Endothelial cell of umbilical vein (primary cell): ENCODE data around the gene MAP3K21. TPM values are rescaled to one million over a fixed set of nuclear protein-coding genes. Genes with fewer than 3 reads are reported as not detected.

ENCODE experiments used
- BruUV-seq: library from RNA; stranded (reverse); fragments of 400-500 nt; replicated peaks from 2 replicates; lab custom pipeline; 2021; lab: Mats Ljungman, UMichigan
- CTCF ChIA-PET: fragments of 300-600, 350-600 bp; sonication (Branson Sonifier 250); formaldehyde crosslinking; loops from one replicate; lab custom pipeline; 2021; ENCODE audit warnings: antibody characterized with exemption, inconsistent platforms; lab: Charles Lee
- POLR2A ChIA-PET: fragments of 300-600, 350-600 bp; sonication (Branson Sonifier 250); formaldehyde crosslinking; loops from one replicate; lab custom pipeline; 2021; ENCODE audit warnings: antibody characterized with exemption, inconsistent platforms; lab: Charles Lee
- DNase-seq: peaks from one replicate; pipeline ENCODE4 v3.0.0-alpha.2; 2011; ENCODE audit warnings: low read depth, low spot score
- FAIRE-seq: peaks from 2 replicates; lab custom pipeline; 2011; peaks lifted over from hg19 to GRCh38; lab: Jason Lieb, UNC
- H2AFZ ChIP-seq: 2 replicates; pipeline ENCODE4 v1.6.0; 2012; ENCODE audit warnings: low read depth, low read length, control low read depth, inconsistent platforms
- H3K27ac ChIP-seq: 2 replicates; pipeline ENCODE4 v1.5.1; 2011; ENCODE audit warnings: low read depth, mild to moderate bottlenecking, control low read depth, low read length, moderate library complexity; ENCODE audit not compliant: insufficient read depth
- H3K27me3 ChIP-seq, 2 experiments: 2 replicates each; pipeline versions ENCODE4 v1.6.0 to v1.6.1; 2011; ENCODE audit warnings: low read length in 2 of 2, mixed read lengths in 1 of 2; ENCODE audit not compliant: control insufficient read depth in 2 of 2, insufficient read depth in 2 of 2
- H3K36me3 ChIP-seq, 2 experiments: 2 replicates in 1 of 2; 3 replicates in 1 of 2; pipeline ENCODE4 v1.5.1; 2011; ENCODE audit warnings: low read length in 2 of 2, mild to moderate bottlenecking in 1 of 2, moderate library complexity in 1 of 2; ENCODE audit not compliant: control insufficient read depth in 2 of 2, insufficient read depth in 2 of 2; ENCODE audit errors: extremely low read depth in 1 of 2
- H3K4me1 ChIP-seq: 3 replicates; pipeline ENCODE4 v1.5.1; 2011; ENCODE audit warnings: mild to moderate bottlenecking, low read length; ENCODE audit not compliant: control insufficient read depth, insufficient read depth; ENCODE audit errors: extremely low read depth
- H3K4me2 ChIP-seq: 2 replicates; pipeline ENCODE4 v1.6.1; 2011; ENCODE audit warnings: low read length, control low read depth, mixed read lengths; ENCODE audit not compliant: insufficient read depth
- H3K4me3 ChIP-seq, 3 experiments: fragments of 200-600 bp in 1 of 3; sonication (generic), shearing (Covaris generic) in 1 of 3; replicated peaks in 1 of 3; 2 replicates each; pipeline ENCODE4 v1.5.1; 2011 to 2016; ENCODE audit warnings: control low read depth in 3 of 3, low read length in 3 of 3, mild to moderate bottlenecking in 2 of 3, inconsistent platforms in 1 of 3, low read depth in 1 of 3, moderate library complexity in 1 of 3; ENCODE audit not compliant: insufficient read depth in 1 of 3
- H3K79me2 ChIP-seq: 2 replicates; pipeline ENCODE4 v1.6.0; 2012; ENCODE audit warnings: low read length, inconsistent platforms; ENCODE audit not compliant: control insufficient read depth, insufficient read depth
- H3K9ac ChIP-seq: replicated peaks from 2 replicates; pipeline ENCODE3; 2011; ENCODE audit warnings: low read length, control low read depth; ENCODE audit not compliant: insufficient read depth; ENCODE audit errors: extremely low read depth
- H3K9me1 ChIP-seq: replicated peaks from 3 replicates; pipeline ENCODE4 v1.6.0; 2011; ENCODE audit warnings: mild to moderate bottlenecking, low read length; ENCODE audit not compliant: control insufficient read depth, insufficient read depth; ENCODE audit errors: extremely low read depth
- H3K9me3 ChIP-seq: replicated peaks from 2 replicates; pipeline ENCODE4 v1.5.1; 2012; ENCODE audit warnings: low read length, inconsistent platforms; ENCODE audit not compliant: control insufficient read depth, insufficient read depth
- H4K20me1 ChIP-seq: replicated peaks from 2 replicates; pipeline ENCODE3; 2011; ENCODE audit warnings: mild to moderate bottlenecking, low read length; ENCODE audit not compliant: control insufficient read depth, insufficient read depth; ENCODE audit errors: extremely low read depth
- EZH2 ChIP-seq: IDR thresholded peaks from 2 replicates; pipeline ENCODE4 v1.6.1; 2012; ENCODE audit warnings: borderline replicate concordance, low read depth, mild to moderate bottlenecking, moderate library complexity, low read length, inconsistent platforms; ENCODE audit not compliant: severe bottlenecking
- FOS ChIP-seq: IDR thresholded peaks from 2 replicates; pipeline ENCODE4 v1.6.1; 2011; ENCODE audit warnings: mild to moderate bottlenecking, low read length, moderate library complexity, borderline replicate concordance; ENCODE audit not compliant: insufficient read depth
- GATA2 ChIP-seq: IDR thresholded peaks from 2 replicates; pipeline ENCODE4 v1.7.0; 2011; ENCODE audit warnings: low read depth, mild to moderate bottlenecking, moderate library complexity, mixed read lengths, low read length; ENCODE audit not compliant: insufficient read length, insufficient read depth
- JUN ChIP-seq: IDR thresholded peaks from 2 replicates; pipeline ENCODE4 v1.6.1; 2011; ENCODE audit warnings: borderline replicate concordance, low read depth; ENCODE audit not compliant: insufficient read length, insufficient read depth
- MYC ChIP-seq: IDR thresholded peaks from one replicate; pipeline ENCODE4 v1.6.1; 2011; ENCODE audit warnings: mild to moderate bottlenecking, low read depth, low read length
- POLR2A ChIP-seq: IDR thresholded peaks from 2 replicates; pipeline ENCODE4 v1.6.1; 2012; ENCODE audit warnings: low read depth, mild to moderate bottlenecking, control low read depth, low read length
- POLR2AphosphoS5 ChIP-seq: IDR thresholded peaks from 2 replicates; pipeline ENCODE4 v1.6.1; 2012; ENCODE audit warnings: low read depth, mild to moderate bottlenecking, control low read depth, low read length, moderate library complexity; ENCODE audit not compliant: insufficient read depth
- dilution Hi-C: fragments of 300-500 bp; cut with MboI; formaldehyde crosslinking; loops from one replicate; pipeline ENCODE4 v1.15.0; 2019; ENCODE audit warnings: low sequenced_read_pairs; ENCODE audit not compliant: extremely low pct_ligation_motif_present
- intact Hi-C: fragments of 100-400 bp; cut with micrococcal nuclease; formaldehyde crosslinking; loops from one replicate; pipeline ENCODE4 v1.10.0; 2022
- polyA plus RNA-seq, 4 experiments: library from polyadenylated mRNA; depleted of rRNA in 3 of 4; stranded (reverse) in 3 of 4; unstranded in 1 of 4; fragments of >200 nt; gene quantifications; 2 replicates each; pipeline versions ENCODE4 v1.2.1 to v1.2.3, GENCODE V29; 2011 to 2012; ENCODE audit warnings: missing spikeins in 1 of 4
- total RNA-seq: library from RNA; stranded (reverse); gene quantifications from 2 replicates; pipeline ENCODE4 v1.2.3, GENCODE V29; 2021
- TF ChIP-seq, protein P1 (sequence below): IDR thresholded peaks from 2 replicates; pipeline ENCODE4 v1.6.1; 2011; ENCODE audit not compliant: insufficient read depth, insufficient read length
- TF ChIP-seq, protein P2 (sequence below), 2 donors: IDR thresholded peaks; 1 replicate in 1 of 2; 2 replicates in 1 of 2; pipeline ENCODE4 v1.5.1; 2011; ENCODE audit warnings: low read length in 2 of 2, mild to moderate bottlenecking in 2 of 2, moderate library complexity in 2 of 2, control low read depth in 1 of 2, inconsistent platforms in 1 of 2, low read depth in 1 of 2; ENCODE audit not compliant: insufficient read depth in 1 of 2; ENCODE audit errors: extremely low read depth in 1 of 2

The MAP3K21 gene
- total and polyA plus RNA-seq, 2 donors (not counting 3 experiments of a cell fraction or from before 2014, with no cell fraction given): 0.65 to 0.95 TPM

DNA sequence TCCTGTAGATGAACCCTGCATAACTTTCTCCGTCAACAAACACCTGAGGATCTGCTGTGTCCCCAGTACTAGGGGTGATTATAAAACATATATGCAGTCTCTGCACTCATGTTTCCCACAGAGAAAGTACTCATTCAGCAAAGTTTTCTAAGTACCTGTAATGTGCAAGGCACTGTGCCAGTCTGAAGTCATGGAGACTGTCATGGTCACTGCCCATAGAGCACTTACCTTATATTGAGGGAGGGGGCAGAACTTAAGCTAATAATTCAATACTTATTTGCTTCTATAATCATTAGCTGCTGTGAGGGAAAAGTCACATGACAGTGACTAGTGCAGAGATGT, 41.2 kb downstream of the MAP3K21 start:
- Histone ChIP-seq H3K27me3 (no peaks in the 10 kb centered on the region), H3K9ac (no peak overlapping the region), H3K36me3 (no peaks in the 10 kb centered on the region), H3K9me1 (no peaks in the 10 kb centered on the region), H2AFZ (no peak overlapping the region), H3K79me2 (no peaks in the 10 kb centered on the region), H3K4me2 (no peak overlapping the region), H3K9me3 (no peaks in the 10 kb centered on the region), H3K4me3 (no peak overlapping the region), H4K20me1 (no peaks in the 10 kb centered on the region), H3K27ac (no peak overlapping the region), H3K4me1 (no peaks in the 10 kb centered on the region)
- POLR2A ChIA-PET: no interaction called here
- DNase-seq (no peak), FAIRE-seq (no peak)
- intact Hi-C loops (no loop called here), dilution Hi-C loops (no loop called here)
- no peak for TF ChIP-seq EZH2
- CTCF ChIA-PET: no interaction called here
- no TSS peak for BruUV-seq

DNA sequence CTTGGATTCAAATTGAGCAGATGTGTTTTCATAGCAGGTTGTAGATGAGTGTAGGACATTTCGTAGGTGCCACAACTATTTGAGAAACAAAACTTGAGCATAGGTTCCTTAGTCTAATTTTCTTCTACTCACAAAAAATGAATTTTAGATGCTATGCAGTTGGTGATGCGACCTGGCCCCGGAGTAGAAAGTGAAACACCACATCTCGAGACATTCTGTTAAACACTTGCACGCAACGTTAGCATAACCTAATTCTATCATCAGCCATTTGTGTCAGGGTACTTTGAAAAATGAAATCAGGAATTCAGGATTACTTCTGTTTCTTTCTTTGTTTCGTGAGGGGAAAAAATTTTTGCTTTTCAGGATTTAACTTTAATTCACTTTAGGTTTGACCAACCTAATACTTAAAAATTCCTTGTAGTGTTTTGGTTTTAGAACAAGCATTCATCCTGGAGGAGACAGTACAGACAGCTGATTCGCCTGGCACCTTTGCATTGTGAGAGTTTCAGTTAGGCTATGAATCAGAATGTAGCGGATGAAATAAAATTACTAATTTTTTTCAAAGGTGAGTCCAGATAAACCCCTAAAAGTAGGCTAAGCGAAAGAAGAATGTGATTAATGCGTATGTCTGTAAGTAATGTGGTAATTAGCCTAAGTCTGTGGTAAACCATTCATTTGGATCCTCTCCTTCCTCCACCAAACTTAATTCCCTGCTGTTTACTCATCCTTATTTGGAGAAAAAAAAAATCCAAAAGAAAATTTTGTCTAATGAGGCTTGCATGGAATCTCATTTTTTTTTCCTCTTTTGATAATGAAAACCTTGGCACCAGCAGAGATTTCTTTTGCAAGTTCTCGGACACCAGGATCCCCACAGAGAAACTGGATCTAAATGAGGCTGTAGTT, 44.9 kb downstream of the MAP3K21 start:
- H3K4me3 ChIP-seq: no peak overlapping the region

More for the DNA sequence above, 44.9 kb downstream of the MAP3K21 start:
- POLR2A ChIA-PET: no interaction called here
- H3K79me2 ChIP-seq: no peaks in the 10 kb centered on the region
- dilution Hi-C loops: no loop called here
- intact Hi-C loops: no loop called here
- no peak overlapping the region for H2AFZ ChIP-seq
- no peaks in the 10 kb centered on the region for H3K9me1 ChIP-seq
- BruUV-seq: no TSS peak
- H3K9me3 ChIP-seq: no peaks in the 10 kb centered on the region
- H3K27me3 ChIP-seq: no peaks in the 10 kb centered on the region
- H3K27ac ChIP-seq: no peak overlapping the region
- H3K4me2 ChIP-seq: no peak overlapping the region
- H4K20me1 ChIP-seq: no peaks in the 10 kb centered on the region
- DNase-seq: no peak
- no peak overlapping the region for H3K9ac ChIP-seq
- TF ChIP-seq JUN (no peak), POLR2AphosphoS5 (no peak), GATA2 (no peak), POLR2A (no peak), EZH2 (no peak), FOS (no peak), MYC (no peak)
- TF ChIP-seq, protein P1, sequence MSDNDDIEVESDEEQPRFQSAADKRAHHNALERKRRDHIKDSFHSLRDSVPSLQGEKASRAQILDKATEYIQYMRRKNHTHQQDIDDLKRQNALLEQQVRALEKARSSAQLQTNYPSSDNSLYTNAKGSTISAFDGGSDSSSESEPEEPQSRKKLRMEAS: no peak
- TF ChIP-seq, protein P2, sequence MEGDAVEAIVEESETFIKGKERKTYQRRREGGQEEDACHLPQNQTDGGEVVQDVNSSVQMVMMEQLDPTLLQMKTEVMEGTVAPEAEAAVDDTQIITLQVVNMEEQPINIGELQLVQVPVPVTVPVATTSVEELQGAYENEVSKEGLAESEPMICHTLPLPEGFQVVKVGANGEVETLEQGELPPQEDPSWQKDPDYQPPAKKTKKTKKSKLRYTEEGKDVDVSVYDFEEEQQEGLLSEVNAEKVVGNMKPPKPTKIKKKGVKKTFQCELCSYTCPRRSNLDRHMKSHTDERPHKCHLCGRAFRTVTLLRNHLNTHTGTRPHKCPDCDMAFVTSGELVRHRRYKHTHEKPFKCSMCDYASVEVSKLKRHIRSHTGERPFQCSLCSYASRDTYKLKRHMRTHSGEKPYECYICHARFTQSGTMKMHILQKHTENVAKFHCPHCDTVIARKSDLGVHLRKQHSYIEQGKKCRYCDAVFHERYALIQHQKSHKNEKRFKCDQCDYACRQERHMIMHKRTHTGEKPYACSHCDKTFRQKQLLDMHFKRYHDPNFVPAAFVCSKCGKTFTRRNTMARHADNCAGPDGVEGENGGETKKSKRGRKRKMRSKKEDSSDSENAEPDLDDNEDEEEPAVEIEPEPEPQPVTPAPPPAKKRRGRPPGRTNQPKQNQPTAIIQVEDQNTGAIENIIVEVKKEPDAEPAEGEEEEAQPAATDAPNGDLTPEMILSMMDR (IDR thresholded peaks at IDR 0.05; ENCODE audit: extremely low read depth in 1 of 2, insufficient read depth in 1 of 2, low read depth in 1 of 2, low read length in 2 of 2): no peak
- FAIRE-seq: no peak
- CTCF ChIA-PET: interaction anchor here (1.2 to 2.2 kb wide), 5 partner anchors 7 to 67 kb away, joined by 3 to 9 read pairs (median 7); no protein-coding TSS in a partner anchor
- H3K36me3 ChIP-seq: no peaks in the 10 kb centered on the region
- no peaks in the 10 kb centered on the region for H3K4me1 ChIP-seq
